Upper lobe of left lung (tissue), 6 donors: Measurements from ENCODE around the gene MYO1G. TPM values are rescaled to one million over a fixed set of nuclear protein-coding genes. Genes with fewer than 3 reads are reported as not detected.

Source experiments
- ATAC-seq, 2 donors: fragments of 200-7000 bp; cut with Tn5 transposase; one replicate each; pipeline ENCODE4 v1.9.1; 2022; ENCODE audit warnings: mild to moderate bottlenecking in 2 of 2, moderate library complexity in 2 of 2; ENCODE audit not compliant: low FRiP score in 2 of 2
- DNase-seq, 2 donors: peaks; one replicate each; pipeline ENCODE4 v3.0.0-alpha.2; 2019 to 2020
- H3K27ac ChIP-seq, 4 donors: fragments of 200-600 bp; sonication (generic); one replicate each; pipeline ENCODE4 v1.5.1; 2016 to 2019
- H3K27me3 ChIP-seq, 4 donors: fragments of 200-600 bp; sonication (generic); one replicate each; pipeline ENCODE4 v1.5.1; 2017 to 2019
- H3K36me3 ChIP-seq, 4 donors: fragments of 200-600 bp; sonication (generic); one replicate each; pipeline ENCODE4 v1.5.1; 2016 to 2019
- H3K4me1 ChIP-seq, 4 donors: fragments of 200-600 bp; sonication (generic); one replicate each; pipeline ENCODE4 v1.5.1; 2018 to 2019
- H3K4me3 ChIP-seq, 4 donors: fragments of 200-600 bp; sonication (generic); one replicate each; pipeline ENCODE4 v1.5.1; 2017 to 2019; ENCODE audit warnings: mild to moderate bottlenecking in 2 of 4, moderate library complexity in 1 of 4
- H3K9me3 ChIP-seq, 4 donors: fragments of 200-600 bp; sonication (generic); one replicate each; pipeline ENCODE4 v1.5.1; 2018 to 2019
- CTCF ChIP-seq, 6 experiments: fragments of 450-650 bp in 4 of 6; fragments of 200-600 bp in 2 of 6; sonication (generic) in 2 of 6; IDR thresholded peaks; one replicate each; pipeline ENCODE4 v1.5.1; 2016 to 2019; ENCODE audit warnings: antibody characterized with exemption in 6 of 6
- EP300 ChIP-seq, 4 donors: sonication (generic); formaldehyde crosslinking; IDR thresholded peaks; one replicate each; pipeline ENCODE4 v1.5.1; 2017; ENCODE audit warnings: antibody characterized with exemption in 4 of 4, control low read depth in 2 of 4
- POLR2A ChIP-seq, 4 donors: fragments of 450-650 bp; IDR thresholded peaks; one replicate each; pipeline ENCODE4 v1.5.1; 2016 to 2017; ENCODE audit warnings: antibody characterized with exemption in 4 of 4, mild to moderate bottlenecking in 2 of 4
- POLR2AphosphoS5 ChIP-seq, 2 donors: sonication (generic); formaldehyde crosslinking; IDR thresholded peaks; one replicate each; pipeline ENCODE4 v1.5.1; 2017; ENCODE audit warnings: antibody characterized with exemption in 2 of 2
- WGBS, 2 donors: methylation state at CpG; one replicate each; pipeline ENCODE4 v1.1.5; 2017 to 2018; 5-methylcytosine and 5-hydroxymethylcytosine counted together
- total RNA-seq, 6 donors: library from RNA; depleted of rRNA in 4 of 6; stranded (reverse); fragments of >200 nt in 4 of 6; gene quantifications; one replicate each; pipeline versions ENCODE4 v1.1.0 to v1.2.1, GENCODE V29; 2016 to 2021
- donor health status: DM: no; HTN: no; CAD: no; lungs with moderate emphysema.
- donor health status: DM: no; HTN: yes; CAD: no; lungs with severe emphysema.

MYO1G gene
- total RNA-seq = 10 to 100 TPM; 19.7 to 51.3 (median 38.0) TPM

DNA sequence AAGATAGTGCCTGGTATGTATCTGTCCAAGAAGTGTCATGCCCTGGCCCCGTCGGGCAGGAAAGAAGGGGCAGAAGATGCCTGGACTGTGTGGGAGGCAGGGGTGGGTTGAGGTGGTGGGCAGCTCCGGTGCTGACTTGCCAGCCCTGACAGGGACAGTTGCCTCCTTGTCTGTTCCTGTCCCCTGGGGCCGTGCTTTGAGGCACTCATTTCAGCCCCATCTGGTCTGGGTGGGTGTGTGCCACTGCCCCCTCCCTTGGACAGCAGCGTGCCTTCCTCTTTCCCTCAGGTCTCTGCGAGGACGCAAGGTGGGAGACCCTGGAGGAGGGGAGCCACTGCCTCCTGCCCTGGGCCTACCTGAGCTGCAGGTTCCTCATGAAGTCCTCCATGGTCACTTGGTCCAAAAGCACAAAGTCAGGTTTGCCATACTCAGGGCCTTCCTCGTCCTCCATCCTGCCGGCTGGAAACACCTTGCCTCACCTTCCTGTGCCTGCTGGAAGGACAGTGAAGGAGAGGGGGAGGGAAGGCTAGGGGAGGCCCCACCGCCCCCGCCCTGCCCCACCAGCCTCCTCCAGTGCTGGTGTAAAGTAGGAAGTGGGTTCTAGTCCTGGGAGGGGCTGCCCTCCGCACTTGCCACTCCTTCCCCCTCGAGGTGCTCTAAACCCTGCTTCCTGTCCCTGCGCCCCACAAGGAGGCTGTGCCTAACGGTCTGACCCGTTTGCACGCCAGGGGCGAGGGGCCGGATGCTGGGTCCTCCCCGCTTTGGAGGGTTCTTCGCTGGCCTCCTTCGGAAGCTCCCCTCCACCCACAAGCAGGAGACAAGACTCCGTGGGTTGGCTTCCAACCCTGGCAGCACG lies at the start of gene MYO1G:
MYO1G (minus strand) TSS at position 505 of the 856 bp plus-strand sequence; CDS start at position 451, 54 bp downstream.
- H3K36me3 ChIP-seq = peaks cover 8 to 42% (median 36%) of the 10 kb centered on the region in 4 donors
- H3K27me3 ChIP-seq = no peaks in the 10 kb centered on the region
- 49 to 65% methylated on average over 9 to 22 of the region's 24 CpGs for WGBS, 2 donors
- peak; percentile 12 to 63 for TF ChIP-seq POLR2AphosphoS5 (IDR thresholded peaks at IDR 0.05)
- peak in 1 of 4 donors; percentile 46 for TF ChIP-seq POLR2A (IDR thresholded peaks at IDR 0.05)
- TF ChIP-seq EP300 (IDR thresholded peaks at IDR 0.05) = no peak
- peak; percentile 85 to 86 for DNase-seq
- peak; percentile 50 to 76 for ATAC-seq
- no peaks in the 10 kb centered on the region for H3K9me3 ChIP-seq
- H3K27ac ChIP-seq = peak within 1 kb of the TSS; percentile 81 to 86 (median 82)
- peak within 1 kb of the TSS; percentile 3 to 46 (median 36) for H3K4me3 ChIP-seq
- peaks cover 22 to 54% (median 51%) of the 10 kb centered on the region in 4 donors for H3K4me1 ChIP-seq

DNA sequence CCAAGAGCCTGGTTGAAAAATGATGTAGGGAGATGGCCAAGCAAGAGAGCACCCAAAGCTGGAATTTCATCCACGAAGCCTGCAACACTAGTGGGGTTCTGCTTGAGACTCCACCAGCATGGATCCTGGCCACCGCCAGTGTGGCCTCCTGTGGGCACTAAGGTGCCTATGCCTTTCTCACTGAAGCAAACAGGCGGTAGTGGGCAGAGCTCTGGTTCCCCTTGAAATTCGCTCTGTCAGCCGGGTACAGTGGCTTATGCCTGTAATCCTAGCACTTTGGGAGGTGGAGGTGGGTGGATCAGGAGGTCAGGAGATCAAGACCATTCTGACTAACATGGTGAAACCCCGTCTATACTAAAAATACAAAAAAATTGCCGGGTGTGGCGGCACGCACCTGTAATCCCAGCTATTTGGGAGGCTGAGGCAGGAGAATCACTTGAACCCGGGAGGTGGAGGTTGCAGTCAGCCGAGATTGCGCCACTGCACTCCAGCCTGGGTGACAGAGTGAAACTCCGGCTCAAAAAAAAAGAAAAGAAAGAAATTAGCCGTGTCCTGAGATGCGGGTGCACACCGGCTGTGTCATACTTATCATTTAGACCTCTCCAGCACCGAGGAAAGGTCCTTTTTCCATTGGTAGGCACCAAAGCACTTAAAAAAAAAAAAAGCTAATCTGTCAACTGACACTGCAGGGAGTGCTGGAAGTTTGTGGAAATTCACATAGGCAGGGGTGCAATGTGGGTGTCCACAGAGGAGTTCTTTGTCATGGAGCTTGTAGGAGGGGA lies 49.5 kb upstream of the MYO1G start:
- ATAC-seq (peak in 1 of 2 donors; percentile 14), DNase-seq (no peak)
- no peaks in the 10 kb centered on the region for H3K9me3 ChIP-seq
- TF ChIP-seq EP300 (IDR thresholded peaks at IDR 0.05) (no peak), POLR2A (IDR thresholded peaks at IDR 0.05) (no peak), CTCF (IDR thresholded peaks at IDR 0.05) (no peak), POLR2AphosphoS5 (IDR thresholded peaks at IDR 0.05) (no peak)
- peak overlapping the region; percentile 67 to 82 (median 80) for H3K27ac ChIP-seq
- WGBS, 2 donors = 71 to 82% methylated on average over 16 to 17 of the region's 17 CpGs
- no peaks in the 10 kb centered on the region for H3K27me3 ChIP-seq
- H3K36me3 ChIP-seq = peaks cover 0 to 16% (median 2%) of the 10 kb centered on the region in 4 donors
- H3K4me1 ChIP-seq = peaks cover 0 to 4% (median under 1%) of the 10 kb centered on the region in 4 donors
- H3K4me3 ChIP-seq = peak overlapping the region in 3 of 4 donors; percentile 21 to 49 (median 43)

DNA sequence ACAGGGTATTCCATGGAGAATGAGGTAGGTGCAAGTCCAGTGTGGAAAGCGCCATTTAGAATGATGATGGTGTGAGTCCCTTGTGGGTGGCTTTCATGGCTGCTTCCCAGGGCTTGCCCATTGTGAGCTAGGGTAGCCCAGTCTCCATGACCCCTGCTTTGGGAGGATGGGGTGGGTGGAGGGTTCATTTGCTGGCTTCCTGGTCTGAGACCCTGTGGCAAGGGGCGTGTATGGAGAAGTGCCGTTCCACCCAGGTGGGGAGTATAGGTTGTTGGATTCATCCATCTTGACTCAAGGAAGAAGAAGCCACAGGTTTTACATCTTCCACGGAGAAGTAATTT lies 48.9 kb upstream of the MYO1G start:
- H3K36me3 ChIP-seq = peaks cover 0 to 16% (median 2%) of the 10 kb centered on the region in 4 donors
- TF ChIP-seq POLR2AphosphoS5 (IDR thresholded peaks at IDR 0.05) (no peak), EP300 (IDR thresholded peaks at IDR 0.05) (no peak), CTCF (IDR thresholded peaks at IDR 0.05) (no peak), POLR2A (IDR thresholded peaks at IDR 0.05) (no peak)
- DNase-seq (no peak), ATAC-seq (peak; percentile 20 to 56)
- WGBS, 2 donors = 63 to 77% methylated on average over 4 of the region's 4 CpGs
- H3K27ac ChIP-seq = peak overlapping the region; percentile 67 to 82 (median 80)
- peak overlapping the region in 3 of 4 donors; percentile 21 to 49 (median 43) for H3K4me3 ChIP-seq
- no peaks in the 10 kb centered on the region for H3K9me3 ChIP-seq
- peaks cover 0 to 4% (median 0%) of the 10 kb centered on the region in 4 donors for H3K4me1 ChIP-seq
- no peaks in the 10 kb centered on the region for H3K27me3 ChIP-seq

DNA sequence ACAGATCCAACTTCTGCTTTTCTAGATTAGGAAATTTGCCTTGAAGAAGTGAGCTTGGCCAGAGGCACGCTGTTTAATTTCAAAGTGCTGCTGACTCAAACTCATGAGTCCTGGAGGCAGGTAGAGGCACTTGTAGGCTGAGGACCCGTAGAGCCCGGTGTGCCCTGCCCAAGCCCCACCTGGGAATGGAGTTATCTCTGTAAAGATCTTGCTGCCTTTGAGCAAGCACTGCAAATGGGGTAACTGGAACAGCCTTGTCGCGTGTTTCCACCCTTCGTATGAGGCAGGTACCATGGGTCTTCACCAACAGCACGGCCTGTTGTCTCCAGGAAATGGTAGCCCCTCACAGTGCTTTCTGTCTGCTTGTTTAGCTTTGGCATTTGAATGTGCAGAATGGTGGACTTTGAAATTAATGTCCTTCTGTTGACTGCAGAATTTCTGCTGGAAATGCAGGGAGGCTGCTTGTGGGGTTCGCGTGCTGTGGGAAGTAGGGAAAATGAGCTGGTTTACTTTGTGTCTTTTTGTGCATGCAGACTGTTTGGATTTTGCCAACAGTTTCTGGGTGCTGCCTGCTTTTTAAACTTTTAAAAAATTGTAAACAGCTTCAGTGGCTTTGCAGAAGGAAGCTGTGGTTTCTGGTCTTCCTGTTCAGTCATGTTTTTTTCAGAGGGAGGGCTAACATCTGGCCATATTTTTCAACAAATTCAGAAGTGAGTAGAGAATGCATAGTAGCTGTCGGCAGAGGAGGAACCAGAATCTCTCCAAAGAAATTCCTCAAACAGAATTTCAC lies 48.4 kb upstream of the MYO1G start:
- Histone ChIP-seq H3K27ac (peak overlapping the region; percentile 70 to 82 (median 80)), H3K4me3 (peak overlapping the region in 3 of 4 donors; percentile 21 to 49 (median 43)), H3K36me3 (peaks cover 0 to 16% (median 2%) of the 10 kb centered on the region in 4 donors), H3K9me3 (no peaks in the 10 kb centered on the region), H3K4me1 (peaks cover 0 to 4% (median 0%) of the 10 kb centered on the region in 4 donors), H3K27me3 (no peaks in the 10 kb centered on the region)
- ATAC-seq = peak; percentile 23 to 72
- 55 to 69% methylated on average over 10 of the region's 10 CpGs for WGBS, 2 donors
- DNase-seq = peak in 1 of 2 donors; percentile 41
- peak in 1 of 4 donors; percentile 34 for TF ChIP-seq POLR2A (IDR thresholded peaks at IDR 0.05)
- no peak for TF ChIP-seq CTCF (IDR thresholded peaks at IDR 0.05)
- no peak for TF ChIP-seq POLR2AphosphoS5 (IDR thresholded peaks at IDR 0.05)
